Femur (tissue), 1 donor: ENCODE measurements around the gene HTD2.

Experiments used
- DNase-seq: peaks from one replicate; pipeline ENCODE4 v3.0.0-alpha.2; 2017

The HTD2 gene

DNA sequence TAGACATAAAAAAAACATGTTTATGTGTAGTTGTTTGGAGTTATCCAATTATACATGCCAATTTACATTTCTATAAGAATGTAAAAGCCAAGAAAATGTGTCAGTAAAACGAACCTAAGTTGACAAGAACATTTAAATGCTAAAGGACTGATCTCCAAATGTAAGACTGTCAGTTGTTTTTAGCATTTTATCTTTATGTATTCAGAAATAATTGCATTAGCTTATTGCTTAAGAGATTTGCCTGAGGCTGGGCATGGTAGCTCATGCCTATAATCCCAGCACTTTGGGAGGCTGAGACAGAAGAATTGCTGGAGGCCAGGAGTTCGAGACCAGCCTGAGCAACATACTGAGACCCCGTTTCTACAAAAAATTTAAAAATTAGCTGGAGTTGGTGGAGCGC lies 53.3 kb downstream of the HTD2 start:
- no peak for DNase-seq

- DNase-seq: no peak
These were observed 55.5 kb downstream of the HTD2 start for GRCh38 chr3:58361866-58362265.

- no peak for DNase-seq
These were observed 60.4 kb downstream of the HTD2 start for GRCh38 chr3:58366699-58367098.

DNA sequence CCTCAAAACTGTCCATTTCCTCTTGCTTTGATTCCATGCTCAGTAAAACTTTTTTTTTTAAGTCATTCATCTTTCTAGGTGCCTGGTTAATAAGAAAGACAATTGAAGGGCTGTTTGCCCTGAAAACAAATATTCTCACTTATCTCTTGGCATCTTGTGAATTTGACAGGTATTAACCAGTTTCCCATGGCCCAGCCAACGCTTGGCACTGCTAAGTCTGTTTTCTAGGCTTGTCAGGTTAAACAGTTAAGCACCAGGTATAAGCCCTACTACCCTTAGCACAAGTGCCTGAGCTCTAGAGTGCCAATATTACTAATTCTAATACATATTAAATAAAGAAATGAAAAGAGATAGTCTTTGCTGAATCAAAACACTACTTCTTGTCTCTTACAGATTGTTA lies 62.7 kb downstream of the HTD2 start:
- DNase-seq: no peak
